HepG2 (cell line): ENCODE data around the gene GSC2.

Source experiments
- BHLHE40 ChIP-seq: IDR thresholded peaks from 2 replicates; pipeline ENCODE4 v1.6.1; 2011; ENCODE audit warnings: low read length, improper control_type of control experiment
- CBFB ChIP-seq: sonication (generic); formaldehyde crosslinking; IDR thresholded peaks from 2 replicates; pipeline ENCODE4 v1.4.0; 2020; ENCODE audit warnings: missing genetic modification reagents
- CTCF ChIP-seq: sonication (generic); formaldehyde crosslinking; IDR thresholded peaks from 2 replicates; pipeline ENCODE4 v1.5.0; 2020; ENCODE audit warnings: mild to moderate bottlenecking, missing genetic modification reagents, moderate library complexity
- NBN ChIP-seq: fragments of 450-650 bp; conservative IDR thresholded peaks from 2 replicates; pipeline ENCODE4 v1.6.1; 2017
- PLSCR1 ChIP-seq: sonication (generic); formaldehyde crosslinking; IDR thresholded peaks from 2 replicates; pipeline ENCODE4 v1.5.0; 2020; ENCODE audit warnings: missing genetic modification reagents, mild to moderate bottlenecking, borderline replicate concordance
- POLR2A ChIP-seq, 2 experiments: IDR thresholded peaks; 2 replicates each; pipeline ENCODE4 v1.6.1; 2011; ENCODE audit warnings: low read depth in 2 of 2, low read length in 2 of 2, mild to moderate bottlenecking in 1 of 2, moderate library complexity in 1 of 2; ENCODE audit not compliant: insufficient read depth in 1 of 2
- SNRNP70 ChIP-seq: fragments of 200-400 bp; formaldehyde crosslinking; IDR thresholded peaks from 2 replicates; pipeline ENCODE4 v1.6.1; 2017; ENCODE audit warnings: mild to moderate bottlenecking, low read depth, low read length, moderate library complexity
- TAF1 ChIP-seq: sonication (generic); formaldehyde crosslinking; IDR thresholded peaks from 2 replicates; pipeline ENCODE4 v1.4.0; 2020; ENCODE audit warnings: missing genetic modification reagents
- ZNF607 ChIP-seq: sonication (generic); formaldehyde crosslinking; IDR thresholded peaks from 2 replicates; pipeline ENCODE4 v1.5.1; 2020; ENCODE audit warnings: missing genetic modification reagents, mild to moderate bottlenecking, borderline replicate concordance
- ZNF674 ChIP-seq: sonication (generic); formaldehyde crosslinking; IDR thresholded peaks from 2 replicates; pipeline ENCODE4 v1.5.0; 2020; ENCODE audit warnings: low read depth, mild to moderate bottlenecking, missing genetic modification reagents
- ZNF75D ChIP-seq: sonication (generic); formaldehyde crosslinking; IDR thresholded peaks from 2 replicates; pipeline ENCODE4 v1.8.1; 2023; ENCODE audit warnings: missing genetic modification reagents, mild to moderate bottlenecking, borderline replicate concordance

GRCh38 chr22:19184276-19184997 lies 34.3 kb upstream of the GSC2 start:
- no peak for TF ChIP-seq ZNF674 (CRISPR knock-in tag)
- TF ChIP-seq CTCF (CRISPR knock-in tag): no peak
- no peak for TF ChIP-seq ZNF75D (CRISPR knock-in tag)
- TF ChIP-seq SNRNP70: no peak
- TF ChIP-seq PLSCR1 (CRISPR knock-in tag): no peak
- TF ChIP-seq TAF1 (CRISPR knock-in tag): no peak
- no peak for TF ChIP-seq POLR2A (IDR thresholded peaks at IDR 0.05; ENCODE audit: insufficient read depth in 1 of 2, low read depth in 2 of 2, low read length in 2 of 2)
- TF ChIP-seq CBFB (CRISPR knock-in tag): no peak
- no peak for TF ChIP-seq ZNF607 (CRISPR knock-in tag)
- no peak for TF ChIP-seq BHLHE40
- TF ChIP-seq NBN: no peak
